Endodermal cell (in vitro differentiated cells): Measurements from ENCODE around the gene GARIN3. TPM values are rescaled to one million over a fixed set of nuclear protein-coding genes. Genes with fewer than 3 reads are reported as not detected.

Experiments
- DNase-seq: peaks from one replicate; pipeline ENCODE4 v3.0.0-alpha.2; 2017
- H3K27ac ChIP-seq: 2 replicates; pipeline ENCODE4 v1.5.1; 2013; ENCODE audit warnings: mild to moderate bottlenecking, low read depth, low read length, moderate library complexity
- H3K27me3 ChIP-seq: 2 replicates; pipeline ENCODE4 v1.6.1; 2013; ENCODE audit warnings: mild to moderate bottlenecking, low read length, moderate library complexity; ENCODE audit not compliant: insufficient read depth, control insufficient read depth, poor library complexity, severe bottlenecking
- H3K36me3 ChIP-seq: 2 replicates; pipeline ENCODE4 v1.7.0; 2013; ENCODE audit warnings: mild to moderate bottlenecking, low read length, moderate library complexity; ENCODE audit not compliant: control insufficient read depth, insufficient read depth
- H3K4me1 ChIP-seq: one replicate; pipeline ENCODE4 v1.7.0; 2013; ENCODE audit warnings: low read length; ENCODE audit not compliant: control insufficient read depth, insufficient read depth
- H3K4me3 ChIP-seq: 2 replicates; pipeline ENCODE4 v1.5.1; 2013; ENCODE audit warnings: mild to moderate bottlenecking, low read length, moderate library complexity
- H3K9ac ChIP-seq: 2 replicates; pipeline ENCODE4 v1.6.1; 2013; ENCODE audit warnings: mild to moderate bottlenecking, low read length, moderate library complexity; ENCODE audit not compliant: poor library complexity, severe bottlenecking; ENCODE audit errors: extremely low read depth
- H3K9me3 ChIP-seq: 2 replicates; pipeline ENCODE4 v1.6.1; 2013; ENCODE audit warnings: mild to moderate bottlenecking, low read length, moderate library complexity; ENCODE audit not compliant: control insufficient read depth
- H3K27ac Mint-ChIP-seq: 2 replicates; pipeline ENCODE4 v1.8.0; 2020; ENCODE audit warnings: mixed read lengths
- H3K27me3 Mint-ChIP-seq: 2 replicates; pipeline ENCODE4 v1.8.0; 2021; ENCODE audit warnings: mild to moderate bottlenecking, mixed read lengths; ENCODE audit not compliant: insufficient read depth
- H3K36me3 Mint-ChIP-seq: 2 replicates; pipeline ENCODE4 v1.8.0; 2020; ENCODE audit warnings: low read depth, mixed read lengths
- H3K4me1 Mint-ChIP-seq: 2 replicates; pipeline ENCODE4 v1.8.0; 2020; ENCODE audit warnings: mixed read lengths
- H3K4me3 Mint-ChIP-seq: 2 replicates; pipeline ENCODE4 v1.8.0; 2020; ENCODE audit warnings: mild to moderate bottlenecking, moderate library complexity, mixed read lengths
- H3K9me3 Mint-ChIP-seq: 2 replicates; pipeline ENCODE4 v1.8.0; 2020; ENCODE audit warnings: mild to moderate bottlenecking, mixed read lengths
- WGBS, 2 experiments: methylation state at CpG; one replicate each; pipeline versions ENCODE4 v1.1.5 to v1.1.7; 2013; ENCODE audit warnings: missing lambda C conversion rate in 2 of 2, mixed read lengths in 1 of 2; ENCODE audit not compliant: insufficient coverage in 1 of 2, insufficient read length in 1 of 2; 5-methylcytosine and 5-hydroxymethylcytosine counted together
- total RNA-seq, 2 donors: library from RNA; stranded (reverse); fragmentation: NEBNext Ultra II Directional in 1 of 2; extraction: Animal tissue kit (Norgen Biotek cat#: 25700) in 1 of 2; gene quantifications; 2 replicates in 1 of 2; 3 replicates in 1 of 2; pipeline ENCODE4 v1.2.1, GENCODE V29; 2021
- TF ChIP-seq, protein P1 (sequence below): fragments of 200-600 bp; sonication (generic); conservative IDR thresholded peaks from 2 replicates; pipeline ENCODE4 v1.5.0; 2021; ENCODE audit warnings: antibody characterized with exemption, mild to moderate bottlenecking

Gene GARIN3
- total RNA-seq, 2 donors from 2014 or later: not detected

GRCh38 chr5:157205708-157206107, 39.6 kb upstream of the GARIN3 start:
- Mint-ChIP-seq H3K4me3 (no peak overlapping the region), H3K4me1 (peaks cover 3% of the 10 kb centered on the region), H3K27ac (no peak overlapping the region), H3K36me3 (no peaks in the 10 kb centered on the region), H3K27me3 (no peaks in the 10 kb centered on the region), H3K9me3 (no peaks in the 10 kb centered on the region)
- Histone ChIP-seq H3K36me3 (no peaks in the 10 kb centered on the region), H3K4me1 (no peaks in the 10 kb centered on the region), H3K9me3 (peaks cover 18% of the 10 kb centered on the region), H3K9ac (no peak overlapping the region), H3K4me3 (no peak overlapping the region), H3K27me3 (no peaks in the 10 kb centered on the region), H3K27ac (no peak overlapping the region)
- DNase-seq: no peak
- TF ChIP-seq, protein P1, sequence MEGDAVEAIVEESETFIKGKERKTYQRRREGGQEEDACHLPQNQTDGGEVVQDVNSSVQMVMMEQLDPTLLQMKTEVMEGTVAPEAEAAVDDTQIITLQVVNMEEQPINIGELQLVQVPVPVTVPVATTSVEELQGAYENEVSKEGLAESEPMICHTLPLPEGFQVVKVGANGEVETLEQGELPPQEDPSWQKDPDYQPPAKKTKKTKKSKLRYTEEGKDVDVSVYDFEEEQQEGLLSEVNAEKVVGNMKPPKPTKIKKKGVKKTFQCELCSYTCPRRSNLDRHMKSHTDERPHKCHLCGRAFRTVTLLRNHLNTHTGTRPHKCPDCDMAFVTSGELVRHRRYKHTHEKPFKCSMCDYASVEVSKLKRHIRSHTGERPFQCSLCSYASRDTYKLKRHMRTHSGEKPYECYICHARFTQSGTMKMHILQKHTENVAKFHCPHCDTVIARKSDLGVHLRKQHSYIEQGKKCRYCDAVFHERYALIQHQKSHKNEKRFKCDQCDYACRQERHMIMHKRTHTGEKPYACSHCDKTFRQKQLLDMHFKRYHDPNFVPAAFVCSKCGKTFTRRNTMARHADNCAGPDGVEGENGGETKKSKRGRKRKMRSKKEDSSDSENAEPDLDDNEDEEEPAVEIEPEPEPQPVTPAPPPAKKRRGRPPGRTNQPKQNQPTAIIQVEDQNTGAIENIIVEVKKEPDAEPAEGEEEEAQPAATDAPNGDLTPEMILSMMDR: no peak
- WGBS, 2 experiments: 95 to 100% methylated on average over 3 to 6 of the region's 6 CpGs

- Mint-ChIP-seq H3K36me3 (no peaks in the 10 kb centered on the region), H3K9me3 (no peaks in the 10 kb centered on the region), H3K4me1 (peaks cover 3% of the 10 kb centered on the region), H3K27me3 (no peaks in the 10 kb centered on the region), H3K4me3 (no peak overlapping the region), H3K27ac (no peak overlapping the region)
- H3K36me3 ChIP-seq: no peaks in the 10 kb centered on the region
- no peak for DNase-seq
- H3K9me3 ChIP-seq: peaks cover 18% of the 10 kb centered on the region
- H3K9ac ChIP-seq: no peak overlapping the region
- H3K4me1 ChIP-seq: no peaks in the 10 kb centered on the region
- no peaks in the 10 kb centered on the region for H3K27me3 ChIP-seq
- H3K4me3 ChIP-seq: no peak overlapping the region
- no peak overlapping the region for H3K27ac ChIP-seq
- TF ChIP-seq, protein P1: no peak
- 83 to 97% methylated on average over 1 to 4 of the region's 4 CpGs for WGBS, 2 experiments
These were observed 38.7 kb upstream of the GARIN3 start for GRCh38 chr5:157204765-157205164.

- Mint-ChIP-seq H3K4me3 (no peak overlapping the region), H3K27ac (no peak overlapping the region), H3K27me3 (no peaks in the 10 kb centered on the region), H3K36me3 (no peaks in the 10 kb centered on the region), H3K4me1 (peaks cover 3% of the 10 kb centered on the region), H3K9me3 (no peaks in the 10 kb centered on the region)
- no peak for DNase-seq
- no peak overlapping the region for H3K27ac ChIP-seq
- TF ChIP-seq, protein P1: no peak
- no peak overlapping the region for H3K9ac ChIP-seq
- 87 to 91% methylated on average over 4 of the region's 4 CpGs for WGBS, 2 experiments
- peaks cover 18% of the 10 kb centered on the region for H3K9me3 ChIP-seq
- H3K27me3 ChIP-seq: no peaks in the 10 kb centered on the region
- H3K4me1 ChIP-seq: no peaks in the 10 kb centered on the region
- H3K36me3 ChIP-seq: no peaks in the 10 kb centered on the region
- no peak overlapping the region for H3K4me3 ChIP-seq
These were observed 37.4 kb upstream of the GARIN3 start for GRCh38 chr5:157203417-157203816.
